Activated T-cell treated with anti-CD3 and anti-CD28 coated beads for 24 hours (primary cell): ENCODE data around the gene ESPNL.
"Not testable (repeated sequence)": the region's sequence is repeated elsewhere in the genome, so short reads cannot be mapped to it uniquely, and the experiment has no call there.

Source experiments
- DNase-seq: peaks from one replicate; pipeline ENCODE4 v3.0.0-alpha.2; 2020; ENCODE audit warnings: low read depth

Gene ESPNL, protein sequence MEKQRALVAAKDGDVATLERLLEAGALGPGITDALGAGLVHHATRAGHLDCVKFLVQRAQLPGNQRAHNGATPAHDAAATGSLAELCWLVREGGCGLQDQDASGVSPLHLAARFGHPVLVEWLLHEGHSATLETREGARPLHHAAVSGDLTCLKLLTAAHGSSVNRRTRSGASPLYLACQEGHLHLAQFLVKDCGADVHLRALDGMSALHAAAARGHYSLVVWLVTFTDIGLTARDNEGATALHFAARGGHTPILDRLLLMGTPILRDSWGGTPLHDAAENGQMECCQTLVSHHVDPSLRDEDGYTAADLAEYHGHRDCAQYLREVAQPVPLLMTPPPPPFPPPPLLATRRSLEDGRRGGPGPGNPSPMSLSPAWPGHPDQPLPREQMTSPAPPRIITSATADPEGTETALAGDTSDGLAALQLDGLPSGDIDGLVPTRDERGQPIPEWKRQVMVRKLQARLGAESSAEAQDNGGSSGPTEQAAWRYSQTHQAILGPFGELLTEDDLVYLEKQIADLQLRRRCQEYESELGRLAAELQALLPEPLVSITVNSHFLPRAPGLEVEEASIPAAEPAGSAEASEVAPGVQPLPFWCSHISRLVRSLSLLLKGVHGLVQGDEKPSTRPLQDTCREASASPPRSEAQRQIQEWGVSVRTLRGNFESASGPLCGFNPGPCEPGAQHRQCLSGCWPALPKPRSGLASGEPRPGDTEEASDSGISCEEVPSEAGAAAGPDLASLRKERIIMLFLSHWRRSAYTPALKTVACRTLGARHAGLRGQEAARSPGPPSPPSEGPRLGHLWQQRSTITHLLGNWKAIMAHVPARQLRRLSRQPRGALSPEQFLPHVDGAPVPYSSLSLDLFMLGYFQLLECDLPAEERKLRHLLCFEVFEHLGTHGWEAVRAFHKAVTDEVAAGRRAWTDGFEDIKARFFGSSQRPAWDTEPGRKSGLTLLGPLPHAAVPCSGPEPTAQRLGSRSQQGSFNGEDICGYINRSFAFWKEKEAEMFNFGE

DNA sequence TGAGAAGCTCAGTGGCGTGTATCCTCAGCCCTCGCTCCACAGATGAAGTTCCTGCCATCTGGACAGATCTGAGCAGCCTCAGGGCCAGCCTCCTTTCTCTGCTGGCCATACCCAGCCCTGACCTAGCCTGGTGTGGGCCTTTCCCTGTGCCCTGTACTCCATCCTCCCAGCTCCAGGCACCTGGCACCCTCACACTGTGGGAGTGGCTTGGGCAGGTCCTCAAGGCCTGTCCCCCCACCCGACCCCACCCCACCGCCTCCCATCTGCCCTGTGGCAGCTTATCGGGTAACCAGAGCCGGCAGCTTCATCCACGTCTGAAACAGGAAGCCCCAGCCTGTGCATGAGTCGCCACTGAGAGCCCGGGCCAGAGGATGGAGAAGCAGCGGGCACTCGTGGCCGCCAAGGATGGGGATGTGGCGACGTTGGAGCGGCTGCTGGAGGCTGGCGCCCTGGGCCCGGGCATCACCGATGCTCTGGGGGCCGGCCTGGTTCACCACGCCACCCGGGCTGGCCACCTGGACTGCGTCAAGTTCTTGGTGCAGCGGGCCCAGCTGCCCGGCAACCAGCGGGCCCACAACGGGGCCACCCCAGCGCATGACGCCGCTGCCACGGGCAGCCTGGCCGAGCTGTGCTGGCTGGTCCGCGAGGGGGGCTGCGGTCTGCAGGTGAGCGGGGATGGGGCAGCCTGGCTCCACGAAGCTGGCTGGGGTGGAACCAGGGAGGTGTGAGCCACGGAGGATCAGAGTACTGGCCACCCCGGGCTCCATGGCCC, at the start of gene ESPNL:
Gene ESPNL, plus strand, starts transcription at position 292 of the 772 bp plus-strand sequence. Its CDS starts 80 bp downstream, at position 372.
- no peak for DNase-seq

DNA sequence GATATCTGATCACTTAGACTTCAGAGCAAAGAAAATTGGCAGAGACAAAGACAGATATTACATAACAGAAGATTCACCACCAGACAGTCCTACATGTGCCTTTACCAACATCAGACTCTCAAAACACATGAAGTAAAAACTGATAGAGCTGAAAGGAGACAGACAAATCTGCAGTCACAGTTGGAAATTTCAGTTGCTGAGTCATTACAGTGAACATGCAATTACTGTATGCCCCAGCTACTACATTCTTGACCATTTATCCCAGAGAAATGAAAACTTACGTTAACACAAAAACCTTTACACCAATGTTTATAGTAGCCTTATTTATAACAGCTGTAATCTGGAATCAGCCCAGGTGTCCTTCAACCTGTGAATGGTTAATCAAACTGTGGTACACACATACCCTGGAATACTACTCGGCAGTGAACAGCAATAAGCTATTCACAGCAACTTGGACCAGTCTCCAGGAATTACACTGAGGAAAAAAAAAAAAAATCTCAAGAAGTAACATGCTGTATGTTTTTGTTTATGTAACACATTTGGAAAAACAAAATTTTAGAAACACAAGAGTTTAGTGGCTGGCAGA, 46.9 kb upstream of the ESPNL start:
- DNase-seq = no peak

DNA sequence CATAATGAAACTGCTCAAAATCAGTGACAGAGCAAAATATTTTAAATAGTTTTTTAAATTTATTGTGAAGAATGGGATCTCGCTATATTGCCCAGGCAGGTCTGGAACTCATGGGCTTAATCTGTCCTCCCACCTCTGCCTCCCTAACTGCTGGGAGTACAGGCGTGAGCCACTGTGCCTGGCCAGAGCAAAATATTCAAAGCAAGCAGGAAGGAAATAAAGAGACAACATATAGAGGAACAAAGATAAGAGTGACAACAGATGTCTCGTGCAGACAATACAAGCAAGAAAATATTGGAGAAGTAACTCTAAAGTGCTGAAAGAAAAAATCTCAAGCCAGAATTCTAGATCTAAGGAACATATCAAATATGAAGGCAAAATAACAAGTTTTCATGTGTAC, 44.3 kb upstream of the ESPNL start:
- DNase-seq = no peak

DNA sequence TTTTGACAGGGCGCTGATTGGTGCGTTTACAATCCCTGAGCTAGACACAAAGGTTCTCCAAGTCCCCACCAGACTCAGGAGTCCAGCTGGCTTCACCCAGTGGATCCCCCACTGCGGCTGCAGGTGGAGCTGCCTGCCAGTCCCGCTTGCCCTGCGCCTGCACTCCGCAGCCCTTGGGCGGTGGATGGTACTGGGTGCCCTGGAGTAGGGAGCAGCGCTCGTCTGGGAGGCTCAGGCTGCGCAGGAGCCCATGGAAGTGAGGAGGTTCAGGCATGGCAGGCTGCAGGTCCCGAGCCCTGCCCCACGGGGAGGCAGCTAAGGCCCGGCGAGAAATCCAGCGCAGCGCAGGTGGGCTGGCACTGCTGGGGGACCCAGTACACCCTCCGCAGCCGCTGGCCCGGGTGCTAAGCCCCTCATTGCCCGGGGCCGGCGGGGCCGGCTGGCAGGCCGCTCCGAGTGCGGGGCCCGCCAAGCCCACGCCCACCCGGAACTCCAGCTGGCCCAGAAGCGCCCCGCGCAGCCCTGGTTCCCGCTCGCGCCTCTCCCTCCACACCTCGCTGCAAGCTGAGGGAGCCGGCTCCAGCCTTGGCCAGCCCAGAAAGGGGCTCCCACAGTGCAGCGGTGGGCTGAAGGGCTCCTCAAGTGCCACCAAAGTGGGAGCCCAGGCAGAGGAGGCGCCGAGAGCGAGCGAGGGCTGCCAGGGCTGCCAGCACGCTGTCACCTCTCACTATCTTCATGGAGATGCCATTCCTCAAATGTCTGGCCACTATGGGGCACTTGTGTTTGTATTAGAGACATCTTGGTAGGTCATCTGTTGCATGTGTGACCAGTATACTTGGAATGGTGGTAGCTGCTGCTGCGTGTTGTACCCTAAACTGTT, 42.2 kb upstream of the ESPNL start:
- DNase-seq = not testable (repeated sequence)

DNA sequence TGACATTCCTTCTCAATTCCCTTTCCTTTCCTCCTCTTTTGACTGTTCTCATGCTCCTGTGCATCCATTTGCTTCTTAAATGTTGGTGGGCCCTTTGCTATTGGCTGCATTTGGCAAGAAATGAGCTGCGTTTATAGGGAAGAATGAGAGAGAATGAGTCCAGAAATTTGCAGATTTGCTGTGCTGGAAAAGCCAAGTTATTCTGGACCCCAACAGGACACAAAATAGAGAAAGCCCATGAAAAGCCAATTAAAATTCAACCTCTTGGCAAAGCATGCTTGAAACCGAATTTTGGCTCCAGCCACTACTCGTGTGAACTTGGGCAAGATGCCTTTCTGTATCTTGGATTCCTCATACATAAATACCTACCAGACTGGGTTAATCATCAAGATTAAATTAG, 40.6 kb upstream of the ESPNL start:
- DNase-seq = no peak

DNA sequence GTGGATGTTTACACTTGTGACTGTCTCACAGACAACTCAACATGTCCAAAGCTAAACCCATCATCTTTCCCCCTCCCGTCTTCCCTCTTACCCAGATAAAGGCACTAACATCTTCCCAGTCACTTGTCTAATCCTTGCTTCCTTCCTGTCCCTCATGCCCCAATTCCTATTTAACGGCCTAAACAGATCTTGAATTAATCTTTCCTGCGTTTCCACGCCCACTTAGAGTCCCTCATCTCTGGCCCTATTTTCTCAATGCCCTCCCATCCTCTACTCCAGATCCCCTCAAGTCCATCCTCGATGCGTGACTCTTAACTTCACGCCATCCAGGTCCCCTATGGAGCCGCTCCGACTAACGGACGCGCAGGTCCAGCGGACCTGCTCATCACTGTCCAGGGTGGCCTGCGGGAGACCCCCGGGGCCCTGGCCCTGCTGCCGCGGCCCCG, 40.0 kb upstream of the ESPNL start:
- DNase-seq = no peak

DNA sequence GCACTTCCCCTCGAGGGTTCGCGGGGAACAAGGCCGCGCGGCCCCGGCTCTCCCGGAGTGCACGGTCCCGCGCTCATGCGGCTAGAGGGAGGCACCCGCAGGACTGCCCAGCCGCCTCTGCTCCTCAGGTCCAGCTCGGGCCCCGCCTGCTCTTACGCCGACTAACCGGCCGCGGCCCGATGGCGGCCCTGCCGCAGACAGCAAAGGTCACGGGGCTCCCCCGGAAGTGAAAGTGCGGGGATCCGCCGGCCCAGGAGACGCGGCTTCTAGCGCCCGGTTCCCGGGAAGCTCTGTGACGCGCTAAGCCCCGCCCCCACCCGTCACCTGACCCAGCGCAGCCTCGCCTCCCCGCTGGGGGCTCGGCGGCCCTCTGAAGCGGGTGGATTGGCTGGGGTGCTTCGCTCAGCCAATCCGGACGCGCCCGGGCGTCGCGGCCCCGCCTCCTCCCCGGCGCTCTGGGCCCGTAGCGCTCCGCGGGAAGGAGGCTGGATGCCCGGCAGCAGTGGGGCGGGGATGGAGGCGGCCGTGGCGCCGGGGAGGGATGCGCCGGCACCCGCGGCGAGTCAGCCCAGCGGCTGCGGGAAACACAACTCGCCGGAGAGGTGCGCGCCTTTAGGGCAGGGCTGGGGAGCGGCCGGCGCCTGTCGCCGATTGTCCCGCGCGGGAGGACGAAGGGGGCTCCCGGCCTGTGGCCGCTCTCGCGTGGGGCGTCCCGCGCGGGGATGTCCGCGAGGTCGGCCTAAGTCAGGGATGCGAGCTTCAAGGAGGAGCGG, 39.4 kb upstream of the ESPNL start, which contains the start of gene SCLY:
Gene SCLY, plus strand, starts transcription at position 460 of the 773 bp plus-strand sequence. Its CDS starts 54 bp downstream, at position 514.
- DNase-seq = peak; percentile 95

DNA sequence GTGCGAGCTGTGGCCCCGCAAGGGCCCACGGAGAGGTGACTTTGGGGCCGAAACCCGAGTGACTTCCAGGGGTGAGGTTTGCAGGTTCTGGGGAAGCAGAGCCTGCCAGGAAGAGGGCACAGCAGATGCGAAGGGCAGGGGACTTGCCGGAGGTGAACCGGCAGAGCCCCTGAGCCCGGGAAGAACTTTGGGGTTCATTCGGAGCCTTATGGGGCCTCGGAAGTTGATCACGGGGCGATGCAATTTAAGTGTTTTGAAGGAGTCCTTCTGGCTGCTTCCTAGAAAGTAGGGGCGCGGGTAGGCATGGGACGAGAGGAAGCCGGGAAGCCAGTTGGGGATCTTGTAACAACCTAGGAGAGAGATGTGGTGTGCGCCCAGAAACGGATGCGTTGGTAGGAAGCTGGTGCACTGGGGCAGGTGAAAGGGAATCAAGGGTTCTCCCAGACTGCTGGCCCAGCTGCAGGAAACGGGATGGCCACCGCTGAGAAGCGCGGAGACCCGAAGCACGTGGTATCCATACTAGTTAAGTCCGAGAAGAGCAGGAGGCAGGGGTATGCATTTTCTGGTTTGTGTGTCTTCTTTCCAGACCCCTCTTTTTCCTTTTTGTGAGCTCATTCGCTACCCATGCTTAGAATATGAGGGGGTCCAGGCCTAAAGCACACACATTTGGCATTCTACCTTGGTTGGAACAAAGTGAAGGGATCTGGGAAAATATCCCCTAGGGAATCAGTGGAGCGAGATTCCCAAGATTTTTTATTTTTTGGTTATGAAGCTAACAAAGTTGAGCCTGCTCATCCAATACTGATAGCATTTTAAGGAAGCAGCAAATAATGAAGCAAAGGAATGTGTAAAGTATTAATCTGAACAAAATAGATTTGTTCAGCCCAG, 38.6 kb upstream of the ESPNL start:
- DNase-seq = peak; percentile 33

DNA sequence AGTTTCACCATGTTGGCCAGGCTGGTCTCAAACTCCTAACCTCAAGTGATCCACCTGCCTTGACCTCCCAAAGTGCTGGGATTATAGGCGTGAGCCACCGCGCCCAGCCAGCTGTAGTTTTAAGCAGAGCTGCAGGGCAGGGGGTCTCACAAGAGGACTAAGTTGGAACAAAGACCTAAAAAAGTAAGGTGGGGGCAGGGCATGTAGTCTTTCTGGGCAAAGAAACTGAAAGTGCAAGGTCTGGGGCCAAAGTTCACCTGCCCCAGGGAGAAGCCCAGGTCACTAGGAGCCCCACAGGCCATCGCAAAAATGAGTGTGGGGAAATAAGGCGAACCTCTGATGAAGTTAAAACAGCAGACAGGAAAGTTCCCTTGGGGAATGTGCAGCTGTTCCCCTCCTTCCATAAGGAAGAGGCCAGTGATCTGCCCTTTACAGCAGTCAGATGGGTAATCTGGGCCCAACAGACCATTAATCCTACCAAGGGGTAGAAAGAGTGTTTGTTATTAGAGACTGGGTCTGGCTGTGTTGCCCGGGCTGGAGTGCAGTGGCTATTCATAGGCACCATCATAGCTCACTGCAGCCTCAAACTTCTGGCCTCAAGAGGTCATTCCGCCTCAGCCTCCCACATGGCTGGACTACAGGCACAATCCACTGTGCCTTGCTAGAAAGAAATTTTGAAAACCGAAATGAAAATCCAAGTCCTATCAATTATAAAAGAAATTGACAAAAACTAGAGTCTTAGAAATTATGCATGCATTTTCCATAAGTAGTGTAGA, 36.5 kb upstream of the ESPNL start:
- no peak for DNase-seq

DNA sequence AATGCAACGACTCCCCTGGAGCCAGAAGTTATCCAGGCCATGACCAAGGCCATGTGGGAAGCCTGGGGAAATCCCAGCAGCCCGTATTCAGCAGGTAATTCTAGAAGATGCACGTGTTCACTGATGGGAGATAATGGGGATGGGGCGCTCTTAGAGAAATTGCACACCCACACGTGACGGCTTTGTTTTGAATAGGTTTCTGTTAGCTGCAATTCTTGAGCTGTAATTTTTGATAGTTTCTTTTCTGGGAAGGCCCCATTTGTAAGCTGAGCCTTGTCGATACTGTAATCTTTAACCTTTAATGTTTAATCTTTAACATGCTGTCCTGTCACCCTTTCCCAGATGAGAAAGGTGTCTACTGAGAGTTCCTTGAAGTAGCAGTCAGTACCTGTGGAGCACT, 35.8 kb upstream of the ESPNL start:
- no peak for DNase-seq

DNA sequence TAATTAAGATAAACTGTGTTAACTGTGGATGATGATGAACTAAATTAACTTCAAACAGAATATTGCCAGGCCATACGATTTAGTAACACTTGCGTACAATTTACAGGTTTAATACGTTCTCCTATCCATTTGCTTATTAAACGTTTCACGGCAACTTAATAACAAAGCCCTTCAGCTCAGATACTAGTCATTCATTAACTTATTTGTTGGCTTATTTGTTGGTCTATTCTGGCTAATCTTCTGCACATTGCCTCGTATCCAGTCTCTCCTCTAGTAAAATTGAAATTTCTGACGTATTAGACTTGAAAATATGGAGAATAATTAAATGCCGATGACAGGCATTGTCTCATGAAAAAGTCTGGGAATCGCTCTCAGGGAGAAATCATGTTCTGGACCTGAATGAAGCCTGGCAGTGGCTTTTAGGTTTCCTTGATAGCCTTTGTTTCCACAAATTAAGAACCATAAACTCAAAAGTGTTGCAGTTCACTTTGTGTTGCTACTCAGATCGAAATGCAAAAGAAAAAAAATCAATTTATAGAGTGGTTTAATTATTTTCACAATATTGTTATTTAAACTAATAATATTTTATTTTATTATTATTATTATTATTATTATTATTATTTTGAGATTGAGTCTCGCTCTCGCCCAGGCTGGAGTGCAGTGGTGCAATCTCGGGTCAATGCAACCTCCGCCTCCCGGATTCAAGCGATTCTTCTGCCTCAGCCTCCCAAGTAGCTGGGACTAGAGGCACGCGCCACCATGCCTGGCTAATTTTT, 34.9 kb upstream of the ESPNL start:
- DNase-seq = no peak

DNA sequence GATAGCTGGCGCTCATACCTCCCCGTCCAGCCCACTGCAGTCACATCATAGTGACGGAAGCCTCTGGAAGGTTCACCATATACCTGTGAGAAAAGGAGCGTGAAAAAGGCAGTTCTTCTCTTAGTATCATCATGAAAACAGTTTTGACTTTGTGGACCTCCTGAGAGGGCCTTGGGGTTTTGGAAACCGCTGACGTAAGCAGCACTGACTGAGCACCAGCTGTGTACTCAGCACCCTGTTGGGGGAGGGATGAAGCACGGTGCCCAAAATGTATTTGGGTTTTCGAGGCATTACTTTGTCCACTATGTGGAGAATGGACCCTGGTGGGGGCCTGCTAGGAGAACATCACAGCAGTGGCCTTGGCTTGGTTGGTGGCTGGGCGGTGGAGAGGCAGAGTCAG, 33.9 kb upstream of the ESPNL start:
- DNase-seq = no peak

DNA sequence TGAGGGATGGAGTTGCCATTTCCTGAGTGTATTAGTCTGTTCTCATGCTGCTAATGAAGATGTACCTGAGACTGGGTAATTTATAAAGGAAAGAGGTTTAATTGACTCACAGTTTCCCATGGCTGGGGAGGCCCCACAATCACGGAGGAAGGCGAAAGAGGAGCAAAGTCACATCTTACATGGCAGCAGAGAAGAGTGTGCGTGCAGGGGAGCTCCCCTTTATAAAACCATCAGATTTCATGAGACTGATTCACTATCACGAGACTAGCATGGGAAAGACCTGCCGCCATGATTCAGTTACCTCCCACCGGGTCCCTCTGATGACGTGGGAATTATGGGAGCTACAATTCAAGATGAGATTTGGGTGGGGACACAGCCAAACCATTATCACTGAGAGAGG, 33.4 kb upstream of the ESPNL start:
- DNase-seq = peak; percentile 38

DNA sequence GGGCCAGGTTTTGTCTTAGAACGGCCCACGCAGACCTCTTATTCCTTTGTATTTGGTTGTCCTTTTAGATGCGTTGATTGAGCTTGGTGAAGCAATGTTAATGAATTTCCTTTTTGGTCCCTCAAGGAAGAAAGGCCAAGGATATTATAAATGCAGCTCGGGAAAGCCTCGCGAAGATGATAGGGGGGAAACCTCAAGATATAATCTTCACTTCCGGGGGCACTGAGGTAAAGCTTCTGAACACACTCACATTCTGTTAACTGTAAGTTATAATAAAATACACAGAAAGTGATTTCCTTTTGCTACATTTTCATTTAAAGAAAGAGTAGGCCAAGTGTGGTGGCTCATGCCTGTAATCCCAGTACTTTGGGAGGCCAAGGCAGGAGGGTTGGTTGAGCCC, 32.2 kb upstream of the ESPNL start:
- no peak for DNase-seq

DNA sequence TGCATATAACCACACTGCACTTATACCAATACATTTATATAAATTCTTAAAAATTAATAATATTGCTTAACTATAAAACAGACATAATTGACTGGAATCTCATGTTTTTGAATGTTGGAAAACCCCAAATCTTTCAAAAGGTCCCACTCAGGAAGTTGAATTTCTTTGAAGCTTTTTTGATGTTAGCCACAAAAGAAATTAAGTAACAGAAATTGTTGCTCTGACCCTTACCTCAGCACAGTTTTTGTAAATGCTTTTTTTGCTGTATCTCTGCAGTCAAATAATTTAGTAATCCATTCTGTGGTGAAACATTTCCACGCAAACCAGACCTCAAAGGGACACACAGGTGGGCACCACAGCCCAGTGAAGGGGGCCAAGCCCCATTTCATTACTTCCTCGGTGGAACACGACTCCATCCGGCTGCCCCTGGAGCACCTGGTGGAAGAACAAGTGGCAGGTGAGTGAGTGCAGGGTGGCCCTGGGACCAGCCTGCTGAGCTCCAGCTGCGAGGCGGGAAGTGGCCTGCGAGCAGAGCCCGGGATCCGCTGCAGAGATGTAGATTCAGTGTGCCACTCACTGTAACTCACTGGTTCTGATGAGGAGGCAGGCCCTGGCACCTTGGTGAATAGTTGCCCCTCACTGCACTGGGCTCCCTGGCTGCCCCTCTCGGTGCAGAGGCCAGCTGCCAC, 31.0 kb upstream of the ESPNL start:
- DNase-seq = no peak

DNA sequence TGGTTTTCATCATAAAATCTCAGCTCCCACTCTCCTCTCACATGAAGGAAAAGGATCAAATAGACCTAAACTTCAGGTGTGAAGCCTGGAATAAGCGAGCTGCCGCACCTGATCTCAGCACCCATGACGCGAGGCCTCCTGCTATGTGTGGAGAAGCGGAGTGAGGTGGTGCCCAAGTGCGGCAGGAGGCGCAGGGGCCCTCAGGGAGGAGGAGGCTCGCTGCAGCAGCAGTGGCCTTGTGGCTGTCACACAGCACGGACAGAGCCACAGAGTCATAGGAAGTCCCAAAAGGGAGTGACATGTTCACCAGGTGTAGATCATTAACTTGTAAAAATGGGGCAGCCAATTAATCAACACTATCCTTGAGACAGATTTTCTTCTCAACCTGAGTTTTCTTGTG, 30.3 kb upstream of the ESPNL start:
- no peak for DNase-seq
